ENCODE measurements around the gene BUB3.

Gene BUB3

DNA sequence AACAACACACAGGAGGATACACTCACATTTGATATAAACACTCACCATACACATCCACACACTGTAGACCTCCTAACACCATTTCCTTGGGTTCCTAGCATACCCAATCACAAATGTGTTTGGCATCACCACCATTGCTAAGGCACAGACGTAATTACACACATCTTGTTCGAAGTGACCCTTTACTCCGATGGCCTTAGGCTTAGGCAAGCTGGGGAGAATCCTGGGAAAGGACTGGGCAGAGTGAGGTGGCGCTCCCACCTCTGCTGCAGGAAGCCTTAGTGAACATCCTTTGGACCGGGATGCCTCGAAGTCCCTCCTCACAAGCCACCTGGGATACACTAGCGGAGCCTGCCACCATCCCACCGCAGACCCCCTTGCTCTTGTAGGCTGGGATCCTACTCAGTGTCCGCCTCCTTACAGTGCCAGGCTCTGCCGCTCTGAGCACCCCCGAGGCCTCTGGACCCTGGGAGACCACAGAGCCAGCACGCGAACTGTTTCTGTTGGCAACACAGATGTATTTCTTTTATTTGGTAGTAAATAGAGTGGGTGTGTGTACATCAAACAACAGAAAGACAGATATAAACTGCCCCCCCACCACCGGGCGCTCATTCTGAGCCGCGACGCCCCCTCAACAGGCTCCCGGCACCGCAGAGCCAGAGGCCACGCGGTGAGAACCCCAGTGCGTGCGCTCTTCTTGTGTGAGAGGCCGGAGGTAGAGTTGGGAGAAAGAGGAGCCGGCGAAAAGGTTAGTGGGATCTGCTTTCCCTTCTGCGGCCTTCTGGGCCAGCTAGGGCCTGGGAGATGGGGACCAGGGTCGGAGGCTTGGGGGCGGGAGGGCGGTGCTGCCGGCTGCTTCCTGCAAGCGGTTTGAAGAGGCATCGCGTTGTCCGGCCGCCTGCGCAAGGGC lies 12.2 kb upstream of the BUB3 start:
- DNase-seq (ENCODE audit: low spot score) = no peak

DNA sequence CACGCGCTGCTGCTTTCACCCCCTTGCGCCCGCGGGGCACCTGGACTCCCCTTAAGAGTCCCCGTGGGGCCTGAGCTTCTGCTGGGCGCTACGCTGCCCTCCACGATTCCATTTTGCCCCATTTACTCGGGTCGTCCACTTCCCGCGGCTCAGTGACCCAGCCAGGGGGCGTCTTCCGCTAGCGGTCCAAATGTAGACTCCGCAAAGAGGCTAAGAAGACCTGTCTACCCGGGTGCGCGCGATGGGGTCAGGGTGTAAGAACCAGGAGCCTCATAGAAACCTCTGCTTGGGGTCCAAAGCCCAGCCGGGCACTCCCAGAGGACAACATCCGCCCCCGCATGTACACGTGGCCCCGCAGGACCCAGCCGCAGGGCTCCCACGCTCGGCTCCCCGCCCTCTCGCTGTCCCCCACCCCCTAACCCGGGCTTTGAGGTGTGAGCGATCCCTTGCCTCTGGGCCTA lies 11.5 kb upstream of the BUB3 start:
- DNase-seq (ENCODE audit: low spot score) = no peak

DNA sequence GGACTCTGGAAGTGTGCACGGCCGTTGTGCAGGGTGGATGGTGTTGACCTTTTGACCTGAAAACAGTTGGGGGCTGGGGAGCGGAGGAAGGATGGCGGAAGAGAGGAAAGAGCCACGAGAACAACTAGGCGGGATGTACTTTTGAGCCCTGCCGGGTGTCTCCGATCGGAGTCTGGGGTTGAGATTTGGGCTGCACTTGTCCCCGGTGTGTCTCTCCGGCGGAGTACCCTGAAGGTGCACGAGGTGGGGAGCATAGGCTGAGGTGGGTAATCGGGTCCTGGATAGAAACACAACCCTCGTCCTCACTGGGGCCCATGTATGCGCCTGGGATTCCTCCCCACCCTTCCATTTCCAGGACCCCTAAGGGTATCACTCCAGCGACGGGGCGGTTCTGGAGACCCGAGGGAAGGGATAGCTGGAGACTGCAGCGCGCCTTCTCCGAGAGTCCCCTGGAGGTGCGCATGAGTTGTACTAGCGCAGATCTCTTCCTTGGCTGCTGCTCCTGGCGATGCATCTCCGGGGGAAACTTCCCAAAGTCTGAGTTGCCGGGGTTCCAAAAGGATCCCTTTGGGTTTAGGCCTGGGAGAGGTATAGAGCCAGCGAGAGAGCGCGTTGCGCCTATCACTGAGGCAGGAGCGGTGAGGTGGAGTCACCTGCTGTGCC lies 10.9 kb upstream of the BUB3 start:
- no peak for DNase-seq (ENCODE audit: low spot score)

DNA sequence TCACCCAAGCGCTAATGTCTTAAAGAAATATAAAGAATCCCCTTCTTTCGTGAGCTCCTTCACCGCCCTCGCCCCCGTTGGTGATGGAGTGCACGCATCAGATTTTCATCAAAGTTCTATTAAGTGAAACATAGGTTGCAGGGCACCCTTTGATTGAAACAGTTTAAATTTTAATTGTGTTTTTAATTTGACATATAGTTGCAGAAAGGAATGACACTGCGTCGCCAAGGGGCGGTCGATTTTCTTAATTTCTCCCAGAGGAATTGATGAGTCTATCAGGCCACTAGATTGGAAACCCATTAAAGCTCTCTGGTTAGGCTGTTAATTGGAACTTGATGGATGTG lies 10.4 kb upstream of the BUB3 start:
- no peak for DNase-seq (ENCODE audit: low spot score)

DNA sequence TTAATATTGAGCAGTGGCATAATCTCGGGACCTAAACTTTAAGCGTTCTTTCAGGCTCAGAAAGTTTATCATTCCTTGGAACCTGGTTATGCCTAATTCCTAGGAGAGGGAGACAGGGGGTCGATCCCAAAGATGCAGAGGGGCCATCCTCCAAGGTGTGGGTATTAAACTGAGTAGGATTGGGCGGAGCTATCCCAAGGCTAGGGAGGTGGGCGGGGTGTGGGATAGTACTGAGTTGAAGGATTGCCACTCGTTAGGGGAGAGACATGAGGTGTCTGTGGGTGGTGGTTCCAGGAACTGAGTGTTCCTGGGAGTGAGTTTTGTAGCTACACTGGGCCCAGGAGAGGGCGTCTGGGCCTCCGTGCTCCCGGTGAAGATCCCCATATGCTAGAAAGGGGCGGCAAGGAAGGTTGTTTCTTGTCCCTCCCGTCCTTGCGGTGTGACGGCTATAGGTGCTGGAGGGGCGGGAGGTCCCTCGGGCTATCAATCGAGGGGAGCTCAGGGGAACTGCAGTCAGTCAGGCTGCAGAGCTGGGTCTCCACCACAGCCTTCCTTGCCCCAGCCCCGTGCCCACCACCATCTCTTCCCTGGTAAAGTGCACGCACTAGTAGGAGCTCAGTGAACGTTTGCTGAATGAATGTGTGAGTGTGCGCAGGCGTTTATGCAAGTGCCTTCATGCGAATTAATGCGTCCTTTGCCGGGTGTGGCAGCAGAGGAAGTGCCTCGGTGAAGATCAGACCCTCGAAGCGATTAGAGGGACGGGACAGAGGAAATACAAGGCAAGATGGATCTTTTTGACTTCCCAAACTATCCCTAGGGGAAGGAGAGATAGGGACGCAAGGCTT lies 9.3 kb upstream of the BUB3 start:
- DNase-seq (ENCODE audit: low spot score) = no peak

DNA sequence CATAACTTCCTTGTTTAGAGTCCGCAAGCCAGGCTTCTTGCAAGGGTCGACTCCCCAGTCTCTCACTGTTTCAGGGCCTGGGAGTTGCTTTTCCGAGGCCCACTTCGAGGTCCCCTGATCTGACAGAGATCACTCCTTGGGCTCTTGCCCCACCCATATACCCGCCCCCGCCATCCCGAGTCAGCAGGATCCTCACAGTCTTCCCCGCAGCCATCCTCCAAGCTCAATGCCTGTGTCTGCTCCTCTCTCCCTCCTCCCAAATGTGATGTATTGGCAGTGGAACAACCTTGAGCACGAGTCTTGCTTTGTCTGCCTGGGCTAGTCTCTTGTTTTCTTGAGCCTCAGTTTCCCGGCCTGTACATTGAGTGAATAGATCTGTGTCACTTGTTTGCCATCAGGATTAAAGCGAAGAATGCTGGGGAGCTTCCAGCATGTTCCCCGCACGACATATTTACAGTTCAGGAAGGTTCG lies 8.6 kb upstream of the BUB3 start:
- no peak for DNase-seq (ENCODE audit: low spot score)

DNA sequence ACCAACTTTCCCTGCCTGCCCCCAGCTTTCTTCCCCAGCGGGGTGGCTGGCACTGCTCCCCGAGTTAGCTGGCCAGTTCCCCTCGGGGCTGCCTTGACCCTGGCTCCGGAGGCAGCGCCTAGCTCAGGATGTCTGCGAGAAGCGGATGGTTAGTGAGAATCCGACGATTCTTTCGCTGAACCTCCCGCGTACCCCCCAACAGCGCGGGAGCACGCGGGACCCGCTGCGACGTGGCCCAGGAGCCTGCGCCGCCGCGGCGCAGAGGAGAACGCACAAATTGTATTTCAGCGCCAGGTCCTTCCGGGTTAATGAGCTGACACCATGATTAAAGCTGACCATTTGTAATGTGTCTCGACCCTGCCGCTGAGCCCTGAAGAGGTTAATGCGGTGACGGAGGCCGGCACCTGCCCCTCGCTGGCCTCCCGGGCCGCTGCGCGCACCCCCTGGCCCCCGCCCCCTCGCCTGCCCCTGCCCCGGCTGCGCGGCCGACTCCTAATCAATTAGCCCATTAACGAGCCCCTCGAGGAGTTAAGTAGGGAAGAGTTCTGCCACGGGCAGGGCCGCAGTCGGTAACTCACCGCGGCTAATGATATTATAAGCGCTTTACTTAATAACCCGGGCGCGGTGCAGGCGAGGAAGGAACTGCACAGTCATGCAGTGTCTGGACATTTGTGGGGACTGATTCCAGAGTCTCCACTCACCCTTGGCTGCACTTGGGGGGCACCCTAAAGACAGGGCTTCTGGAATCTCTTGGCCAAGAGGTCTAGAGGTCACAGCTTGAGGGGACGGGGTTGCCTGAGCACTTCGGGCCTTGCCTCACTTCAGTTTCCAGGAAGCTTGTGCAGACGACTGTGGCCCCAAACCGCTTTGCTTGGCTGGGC lies 7.9 kb upstream of the BUB3 start:
- no peak for DNase-seq (ENCODE audit: low spot score)

DNA sequence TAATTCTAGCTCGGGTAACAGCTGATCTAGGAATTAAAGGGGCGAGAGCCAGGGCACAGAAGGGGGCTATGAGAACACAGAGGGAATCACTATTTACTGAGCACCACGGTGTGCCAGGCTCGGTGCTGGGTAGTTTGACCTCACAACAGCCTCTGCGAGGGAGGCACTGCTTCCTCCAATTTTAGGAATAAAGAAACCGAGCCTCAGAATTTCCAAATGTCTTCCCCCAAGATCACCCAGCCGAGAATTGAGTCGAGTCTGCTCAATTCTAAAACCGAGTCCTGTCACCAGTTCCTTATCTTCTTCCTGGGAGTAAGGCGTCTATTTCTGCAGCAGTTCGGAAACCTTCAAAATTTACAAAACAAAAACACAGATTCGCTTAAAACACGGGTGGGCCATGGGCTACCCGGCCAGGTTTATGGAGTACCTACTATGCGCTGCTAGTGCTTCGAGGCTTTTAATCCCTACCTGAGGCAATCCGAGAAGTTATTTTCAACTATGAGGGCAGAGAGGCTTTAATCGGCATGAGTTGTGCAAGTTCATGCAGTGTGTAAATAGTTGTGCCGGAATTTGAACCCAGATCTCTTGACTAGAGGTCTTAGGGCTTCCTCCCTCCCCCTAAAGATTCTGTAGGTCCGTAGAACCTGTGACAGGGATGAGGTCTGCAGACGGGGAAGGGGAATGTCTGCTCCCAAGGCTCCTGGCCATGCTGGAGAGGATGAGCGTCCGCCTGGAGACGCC lies 7.1 kb upstream of the BUB3 start:
- DNase-seq (ENCODE audit: low spot score) = no peak

DNA sequence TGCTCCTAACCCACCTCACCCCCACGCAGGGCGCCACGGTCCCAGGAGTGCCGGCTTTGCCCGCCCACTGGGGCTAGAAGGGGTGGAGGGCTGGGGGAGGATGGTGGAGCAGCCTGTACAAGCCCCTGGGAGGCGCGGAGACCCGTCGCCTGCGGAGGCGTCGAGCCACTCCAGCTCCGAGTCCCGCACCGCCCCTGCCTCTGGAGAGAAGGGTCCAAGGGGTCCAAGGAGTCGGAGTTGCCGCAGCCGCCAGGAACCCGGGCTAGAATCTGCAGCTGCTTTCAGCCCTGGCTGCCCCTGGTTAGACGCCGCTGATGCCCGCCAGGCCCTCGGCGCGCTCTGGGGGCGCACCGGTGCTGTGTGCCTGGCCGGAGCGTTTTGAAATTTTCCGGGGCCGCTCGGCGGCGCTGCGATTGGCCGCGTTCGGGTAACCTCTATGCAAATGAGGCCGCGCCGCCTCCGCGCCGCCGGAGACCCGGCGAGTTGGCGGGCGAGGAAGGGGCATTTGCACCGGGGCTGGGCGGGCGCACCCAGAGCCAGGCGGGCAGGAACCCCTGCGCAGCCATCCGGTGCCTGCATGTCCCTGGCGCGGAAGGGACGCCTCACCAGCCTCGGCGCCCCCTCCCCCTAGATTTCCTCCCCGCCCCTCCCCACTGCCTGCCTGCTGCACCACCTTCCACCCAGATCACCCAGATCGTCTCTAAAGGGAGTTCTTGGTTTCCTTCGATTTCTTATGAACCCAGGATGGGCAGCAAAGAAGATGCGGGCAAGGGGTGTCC lies 6.4 kb upstream of the BUB3 start, which contains the start of gene HMX2:
TSS of gene HMX2 (plus strand) at position 502 of the 779 bp plus-strand sequence. CDS start at position 745, 243 bp downstream.
- no peak for DNase-seq (ENCODE audit: low spot score)

DNA sequence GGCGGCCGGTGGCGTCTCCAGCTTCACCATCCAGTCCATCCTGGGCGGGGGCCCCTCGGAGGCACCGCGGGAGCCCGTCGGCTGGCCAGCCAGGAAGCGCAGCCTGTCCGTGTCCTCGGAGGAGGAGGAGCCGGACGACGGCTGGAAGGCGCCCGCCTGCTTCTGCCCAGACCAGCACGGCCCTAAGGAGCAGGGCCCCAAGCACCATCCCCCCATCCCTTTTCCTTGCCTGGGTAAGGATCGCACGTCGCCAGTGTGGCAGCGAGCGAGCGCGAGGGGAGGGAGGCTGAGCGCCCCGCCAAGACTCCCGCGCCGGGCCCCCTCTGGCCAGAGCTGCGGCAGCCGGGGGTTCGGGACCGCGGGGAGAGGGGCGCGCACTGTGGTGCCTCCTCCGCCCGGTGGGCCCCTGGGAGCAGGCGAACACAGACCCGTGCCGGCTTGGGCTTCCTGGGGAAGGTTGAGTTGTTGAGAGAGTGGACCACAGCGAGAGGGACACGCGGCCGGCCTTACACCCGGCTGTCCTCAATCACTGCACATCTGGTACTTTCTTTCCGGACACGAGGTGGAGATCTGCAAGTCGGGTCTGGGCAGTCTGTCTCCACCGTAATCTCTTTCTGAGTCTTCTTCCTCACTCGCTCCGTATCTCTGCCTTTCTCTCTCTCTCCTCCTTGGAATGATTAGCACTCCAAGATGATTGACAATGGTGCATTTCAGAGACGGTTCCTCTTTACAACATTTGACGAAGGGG lies 5.6 kb upstream of the BUB3 start:
- DNase-seq (ENCODE audit: low spot score) = no peak

DNA sequence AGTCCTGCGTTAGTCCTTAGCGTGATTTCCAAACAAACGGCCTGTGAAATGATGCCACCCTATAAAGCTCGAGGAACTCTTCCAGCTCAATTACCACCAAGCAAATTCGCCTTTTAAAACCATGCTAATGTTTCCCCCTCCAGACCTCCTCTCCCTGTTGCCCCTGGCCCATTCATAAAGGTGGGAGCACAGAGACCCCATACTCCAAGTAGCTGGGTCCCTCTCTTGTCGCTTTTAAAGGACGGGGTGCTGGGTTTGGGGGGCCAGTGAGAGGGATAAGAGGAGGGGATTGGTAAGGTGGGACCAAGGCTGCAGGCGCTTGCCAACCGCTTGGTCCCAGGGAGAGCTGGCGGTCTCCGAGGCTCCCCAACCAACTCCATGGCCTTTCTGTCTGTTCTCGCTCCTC lies 5.0 kb upstream of the BUB3 start:
- no peak for DNase-seq (ENCODE audit: low spot score)

DNA sequence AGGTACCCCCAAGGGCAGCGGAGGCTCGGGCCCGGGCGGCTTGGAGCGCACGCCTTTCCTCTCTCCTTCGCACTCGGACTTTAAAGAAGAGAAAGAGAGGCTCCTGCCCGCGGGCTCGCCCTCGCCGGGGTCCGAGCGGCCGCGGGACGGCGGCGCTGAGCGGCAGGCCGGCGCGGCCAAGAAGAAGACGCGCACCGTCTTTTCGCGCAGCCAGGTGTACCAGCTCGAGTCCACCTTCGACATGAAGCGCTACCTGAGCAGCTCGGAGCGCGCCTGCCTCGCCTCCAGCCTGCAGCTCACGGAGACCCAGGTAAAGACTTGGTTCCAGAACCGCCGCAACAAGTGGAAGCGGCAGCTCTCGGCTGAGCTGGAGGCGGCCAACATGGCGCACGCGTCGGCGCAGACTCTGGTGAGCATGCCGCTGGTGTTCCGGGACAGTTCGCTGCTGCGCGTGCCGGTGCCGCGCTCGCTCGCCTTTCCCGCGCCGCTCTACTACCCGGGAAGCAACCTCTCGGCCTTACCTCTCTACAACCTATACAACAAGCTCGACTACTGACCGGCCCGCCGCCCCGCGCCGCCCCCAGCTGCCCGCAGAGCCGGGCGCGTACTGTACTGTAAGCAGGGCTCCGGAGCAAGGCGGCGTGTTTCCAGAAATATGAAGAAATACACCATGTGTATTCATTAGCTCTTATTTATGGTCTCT lies 4.5 kb upstream of the BUB3 start:
- DNase-seq (ENCODE audit: low spot score) = no peak

DNA sequence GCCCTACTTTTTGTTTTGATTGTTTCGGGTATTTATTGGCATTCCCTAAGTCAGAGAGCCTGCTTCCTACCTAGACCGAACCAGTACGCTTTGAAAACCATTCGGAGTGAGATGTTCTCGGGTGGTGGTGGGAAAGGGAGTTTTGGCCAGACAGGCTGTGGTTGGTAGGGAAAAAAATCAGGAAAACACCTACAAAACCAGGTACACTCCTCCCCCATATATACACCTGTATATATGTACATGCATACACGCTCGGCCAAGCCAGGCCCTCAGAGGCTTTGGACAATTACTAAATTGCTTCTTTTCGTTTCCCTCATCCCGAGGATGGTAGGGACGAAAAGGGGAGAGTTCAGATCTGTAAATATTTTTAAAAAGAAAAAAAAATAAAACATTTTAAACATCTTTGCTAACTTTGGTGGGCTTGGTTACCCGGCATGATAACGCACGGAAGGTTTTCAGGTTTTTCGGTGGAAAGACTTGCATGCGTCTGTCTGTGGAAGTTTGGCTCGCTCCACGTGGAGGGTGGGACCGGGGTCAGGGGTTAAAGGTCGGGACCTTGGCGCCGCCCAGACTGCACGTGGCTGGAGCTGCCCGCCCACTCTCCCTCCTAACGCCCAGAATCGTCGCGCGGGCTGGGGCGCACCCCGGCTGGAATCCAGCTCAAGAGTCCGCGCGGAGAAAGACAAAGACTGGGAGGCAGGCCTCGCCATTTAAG lies 3.8 kb upstream of the BUB3 start:
- DNase-seq (ENCODE audit: low spot score) = no peak

DNA sequence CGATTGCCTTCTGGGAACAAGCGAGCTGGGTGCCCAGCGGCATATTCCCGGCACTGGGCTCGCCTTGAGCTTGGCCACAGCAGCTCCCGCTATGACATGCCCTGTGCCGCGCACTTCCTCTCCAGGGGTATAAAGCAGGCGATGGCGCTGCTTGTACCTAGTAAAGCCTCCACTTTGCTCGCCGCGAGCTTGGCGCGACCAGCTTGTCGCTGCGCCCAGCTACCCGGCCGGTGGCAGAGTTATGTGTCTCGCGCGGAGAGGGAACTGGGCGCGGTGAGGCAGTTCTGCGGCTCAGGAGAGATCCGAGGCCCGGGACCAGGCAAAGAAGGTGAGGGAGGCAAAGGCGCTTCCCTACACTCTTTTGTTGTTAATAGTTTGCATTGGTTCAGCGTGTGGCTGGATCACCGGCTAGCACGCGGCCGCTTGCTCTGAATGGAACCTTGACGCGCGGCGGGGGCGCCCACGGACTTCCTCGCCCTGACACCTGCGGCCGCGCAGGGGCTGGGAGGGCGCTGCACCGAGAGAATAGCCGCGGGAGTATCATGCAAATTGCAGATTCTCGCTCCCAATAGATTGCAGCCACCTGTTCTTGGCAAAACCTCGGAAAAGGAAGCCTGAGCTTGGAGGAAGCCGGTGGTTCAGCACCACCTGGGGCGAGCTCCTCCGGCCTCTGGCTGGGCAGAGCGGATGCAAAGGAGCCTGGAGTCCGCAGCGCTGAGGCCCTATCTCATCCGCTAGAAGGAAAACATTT lies 3.0 kb upstream of the BUB3 start:
- no peak for DNase-seq (ENCODE audit: low spot score)

DNA sequence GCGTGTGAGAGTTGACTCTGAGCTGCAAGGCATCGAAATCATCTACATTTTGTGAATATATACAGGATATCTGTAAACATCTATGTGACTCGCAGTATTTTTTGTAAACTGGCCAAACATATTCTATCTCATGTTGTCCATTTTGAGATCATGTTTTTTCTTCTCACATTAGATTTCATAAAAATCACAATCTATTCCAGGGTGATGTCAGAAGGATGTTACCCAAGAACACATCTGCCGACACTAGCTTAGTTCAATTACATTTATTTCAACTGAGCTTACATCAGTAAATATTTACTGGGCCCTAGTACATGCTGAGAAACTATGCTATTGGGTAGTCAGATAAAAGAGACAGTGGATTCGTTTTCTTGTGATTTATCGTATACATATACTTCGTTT lies 2.5 kb upstream of the BUB3 start:
- DNase-seq (ENCODE audit: low spot score) = no peak

DNA sequence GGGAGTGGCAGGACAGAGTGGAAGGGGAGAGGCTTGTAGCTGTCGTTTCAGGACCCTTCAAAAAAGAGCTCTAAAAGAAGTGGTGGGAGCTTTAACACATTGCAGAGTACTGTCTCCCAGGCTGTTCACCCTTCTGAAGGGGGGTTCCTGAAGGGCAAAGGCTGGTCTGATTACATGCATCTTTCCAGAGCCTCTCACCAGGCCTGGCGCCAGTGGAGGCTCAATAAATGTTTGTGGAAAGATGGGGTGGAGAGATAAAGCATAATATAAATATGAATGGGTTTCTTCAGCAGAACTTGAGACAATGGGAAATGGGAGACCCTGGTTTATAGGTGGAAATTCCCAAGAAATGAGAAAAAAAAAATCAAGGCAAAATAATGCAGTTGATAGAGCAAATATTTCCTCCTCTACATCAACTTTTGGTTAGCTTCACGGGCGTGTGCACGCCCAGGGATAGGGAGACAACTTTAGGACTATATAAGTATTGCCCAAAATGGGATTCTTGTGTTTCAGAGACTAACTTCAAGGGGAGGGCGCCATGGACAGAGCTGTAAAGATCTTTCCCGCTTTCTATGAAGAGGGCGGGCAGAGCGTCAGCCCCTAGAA lies 613 bp upstream of the BUB3 start:
- no peak for DNase-seq (ENCODE audit: low spot score)
